Midbrain (tissue), 1 donor: ENCODE measurements around the gene ANXA10.
A peak's percentile ranks its signal among the peaks of the same experiment; 100 is the strongest.
"Not testable (repeated sequence)": the region's sequence is repeated elsewhere in the genome, so short reads cannot be mapped to it uniquely, and the experiment has no call there.

Experiments used
- DNase-seq: peaks from one replicate; lab custom pipeline; 2025; lab: John Stamatoyannopoulos, UW

Gene ANXA10

GRCh38 chr4:168119100-168119499 lies 26.8 kb downstream of the ANXA10 start:
- DNase-seq = no peak

- no peak for DNase-seq
These were observed 27.6 kb downstream of the ANXA10 start for GRCh38 chr4:168119890-168120289.

- no peak for DNase-seq
These were observed 28.5 kb downstream of the ANXA10 start for GRCh38 chr4:168120811-168121210.

- no peak for DNase-seq
These were observed 31.8 kb downstream of the ANXA10 start for GRCh38 chr4:168124008-168124641.

GRCh38 chr4:168126952-168127351 lies 34.6 kb downstream of the ANXA10 start:
- no peak for DNase-seq

GRCh38 chr4:168128601-168129000 lies 36.3 kb downstream of the ANXA10 start:
- DNase-seq = no peak

GRCh38 chr4:168129046-168129772 lies 36.9 kb downstream of the ANXA10 start:
- no peak for DNase-seq

- DNase-seq = no peak
These were observed 37.5 kb downstream of the ANXA10 start for GRCh38 chr4:168129802-168130201.

- no peak for DNase-seq
These were observed 38.9 kb downstream of the ANXA10 start for GRCh38 chr4:168131196-168131595.

GRCh38 chr4:168134651-168135050 lies 42.3 kb downstream of the ANXA10 start:
- DNase-seq = no peak

- DNase-seq = not testable (repeated sequence)
These were observed 43.5 kb downstream of the ANXA10 start for GRCh38 chr4:168135860-168136259.

GRCh38 chr4:168137695-168138094 lies 45.4 kb downstream of the ANXA10 start:
- DNase-seq = not testable (repeated sequence)

- no peak for DNase-seq
These were observed 45.8 kb downstream of the ANXA10 start for GRCh38 chr4:168138143-168138542.

GRCh38 chr4:168139336-168139735 lies 47.0 kb downstream of the ANXA10 start:
- DNase-seq = no peak

GRCh38 chr4:168141733-168142132 lies 49.4 kb downstream of the ANXA10 start:
- DNase-seq = no peak

- DNase-seq = no peak
These were observed 51.3 kb downstream of the ANXA10 start for GRCh38 chr4:168143601-168144000.

GRCh38 chr4:168150420-168151050 lies 58.2 kb downstream of the ANXA10 start:
- no peak for DNase-seq

GRCh38 chr4:168151327-168151726 lies 59.0 kb downstream of the ANXA10 start:
- DNase-seq = no peak

- no peak for DNase-seq
These were observed 60.6 kb downstream of the ANXA10 start for GRCh38 chr4:168152837-168153500.

GRCh38 chr4:168153596-168154440 lies 61.5 kb downstream of the ANXA10 start:
- DNase-seq = peak; percentile 54

- no peak for DNase-seq
These were observed 62.4 kb downstream of the ANXA10 start for GRCh38 chr4:168154546-168155277.
